B cell (primary cell): ENCODE measurements around the gene RSRC2. TPM values are rescaled to one million over a fixed set of nuclear protein-coding genes. Genes with fewer than 3 reads are reported as not detected.
"Not testable (repeated sequence)": the region's sequence is repeated elsewhere in the genome, so short reads cannot be mapped to it uniquely, and the experiment has no call there.

Experiments
- ATAC-seq: fragments of 200-7000 bp; cut with Tn5 transposase; one replicate; pipeline ENCODE4 v1.10.0; 2021; ENCODE audit warnings: low read depth, mild to moderate bottlenecking, moderate number of reproducible peaks, moderate library complexity
- CTCF ChIA-PET: fragments of 350-600 bp; sonication (Branson Sonifier 250); formaldehyde crosslinking; loops from one replicate; lab custom pipeline; 2021; ENCODE audit warnings: antibody characterized with exemption, inconsistent platforms; lab: Charles Lee
- POLR2A ChIA-PET: fragments of 350-600 bp; sonication (Branson Sonifier 250); formaldehyde crosslinking; loops from one replicate; lab custom pipeline; 2021; ENCODE audit warnings: antibody characterized with exemption; lab: Charles Lee
- DNase-seq: peaks from one replicate; pipeline ENCODE4 v3.0.0; 2013
- H2AFZ ChIP-seq: 2 replicates; pipeline ENCODE4 v1.6.1; 2012; ENCODE audit warnings: mild to moderate bottlenecking, low read depth, low read length; ENCODE audit not compliant: insufficient read depth, poor library complexity, severe bottlenecking
- H3K27ac ChIP-seq, 2 donors: 1 replicate in 1 of 2; 2 replicates in 1 of 2; pipeline ENCODE4 v1.5.1; 2012 to 2013; ENCODE audit warnings: low read length in 2 of 2, mild to moderate bottlenecking in 2 of 2, moderate library complexity in 1 of 2
- H3K27me3 ChIP-seq, 4 experiments: fragments of 200-600 bp in 1 of 4; sonication (generic) in 1 of 4; replicated peaks in 1 of 4; 1 replicate in 2 of 4; 2 replicates in 2 of 4; pipeline versions ENCODE4 v1.6.1 to v1.7.0; 2013 to 2016; ENCODE audit warnings: low read length in 3 of 4, mild to moderate bottlenecking in 2 of 4, mixed read lengths in 1 of 4, moderate library complexity in 1 of 4; ENCODE audit not compliant: insufficient read depth in 4 of 4, control insufficient read depth in 3 of 4; ENCODE audit errors: control extremely low read depth in 1 of 4
- H3K36me3 ChIP-seq, 2 experiments: replicated peaks in 1 of 2; 1 replicate in 1 of 2; 2 replicates in 1 of 2; pipeline versions ENCODE4 v1.6.1 to v1.7.1; 2013; ENCODE audit warnings: low read length in 1 of 2; ENCODE audit not compliant: insufficient read depth in 2 of 2, control insufficient read depth in 1 of 2; ENCODE audit errors: control extremely low read depth in 1 of 2, extremely low read depth in 1 of 2
- H3K4me1 ChIP-seq, 2 donors: fragments of 200-600 bp in 1 of 2; sonication (generic) in 1 of 2; 1 replicate in 1 of 2; 2 replicates in 1 of 2; pipeline versions ENCODE4 v1.5.1 to v1.6.1; 2013 to 2017; ENCODE audit warnings: low read length in 2 of 2; ENCODE audit not compliant: control insufficient read depth in 2 of 2, insufficient read depth in 2 of 2
- H3K4me2 ChIP-seq: replicated peaks from 2 replicates; pipeline ENCODE3; 2012; ENCODE audit warnings: mild to moderate bottlenecking, low read depth, low read length; ENCODE audit not compliant: poor library complexity, severe bottlenecking
- H3K4me3 ChIP-seq, 5 experiments: fragments of 200-600 bp in 1 of 5; sonication (generic) in 1 of 5; 1 replicate in 3 of 5; 2 replicates in 2 of 5; pipeline versions ENCODE4 v1.5.1 to v1.7.0; 2011 to 2016; ENCODE audit warnings: low read length in 4 of 5, mild to moderate bottlenecking in 4 of 5, low read depth in 2 of 5, control low read depth in 1 of 5, moderate library complexity in 1 of 5; ENCODE audit not compliant: insufficient read depth in 1 of 5; ENCODE audit errors: control extremely low read depth in 1 of 5, extremely low read depth in 1 of 5
- H3K79me2 ChIP-seq: fragments of 200-600 bp; sonication (generic); one replicate; pipeline ENCODE4 v1.6.0; 2016; ENCODE audit warnings: low read length; ENCODE audit not compliant: control insufficient read depth, insufficient read depth
- H3K9ac ChIP-seq: fragments of 200-600 bp; sonication (generic); 2 replicates; pipeline ENCODE4 v1.6.1; 2017; ENCODE audit warnings: mild to moderate bottlenecking, low read length, moderate library complexity
- H3K9me3 ChIP-seq, 3 donors: one replicate each; pipeline versions ENCODE4 v1.6.1 to v1.7.1; 2013; ENCODE audit warnings: low read length in 2 of 3; ENCODE audit not compliant: control insufficient read depth in 2 of 3, insufficient read depth in 1 of 3; ENCODE audit errors: control extremely low read depth in 1 of 3
- H4K20me1 ChIP-seq: 2 replicates; pipeline ENCODE4 v1.6.0; 2012; ENCODE audit warnings: mild to moderate bottlenecking, low read length; ENCODE audit not compliant: insufficient read depth, control insufficient read depth, poor library complexity, severe bottlenecking
- H3K27ac Mint-ChIP-seq: one replicate; pipeline ENCODE4 v1.8.0; 2021; ENCODE audit warnings: mixed read lengths
- H3K27me3 Mint-ChIP-seq: one replicate; pipeline ENCODE4 v1.8.0; 2021; ENCODE audit warnings: mixed read lengths
- H3K4me1 Mint-ChIP-seq: one replicate; pipeline ENCODE4 v1.8.0; 2021; ENCODE audit warnings: mixed read lengths
- H3K4me3 Mint-ChIP-seq: one replicate; pipeline ENCODE4 v1.8.0; 2021; ENCODE audit warnings: mixed read lengths
- H3K9me3 Mint-ChIP-seq: one replicate; pipeline ENCODE4 v1.8.0; 2022; ENCODE audit warnings: mixed read lengths; ENCODE audit not compliant: insufficient read depth
- EZH2 ChIP-seq: IDR thresholded peaks from 2 replicates; pipeline ENCODE4 v1.6.1; 2012; ENCODE audit warnings: borderline replicate concordance, low read depth, mild to moderate bottlenecking, moderate library complexity, low read length; ENCODE audit not compliant: insufficient read depth, poor library complexity, severe bottlenecking
- WGBS: methylation state at CpG from one replicate; pipeline ENCODE4 v1.1.5; 2013; ENCODE audit warnings: missing lambda C conversion rate; ENCODE audit not compliant: insufficient coverage; 5-methylcytosine and 5-hydroxymethylcytosine counted together
- intact Hi-C: fragments of 100-400 bp; cut with micrococcal nuclease; formaldehyde crosslinking; loops from one replicate; pipeline ENCODE4 v1.10.0; 2022
- polyA plus RNA-seq: library from polyadenylated mRNA; depleted of rRNA; stranded (reverse); fragments of >200 nt; gene quantifications from 2 replicates; pipeline ENCODE4 v1.2.3, GENCODE V29; 2012
- total RNA-seq, 2 donors: library from RNA; stranded (reverse); fragments of 120-200 nt in 1 of 2; gene quantifications; 1 replicate in 1 of 2; 2 replicates in 1 of 2; pipeline versions ENCODE4 v1.2.3 to v1.2.4, GENCODE V29; 2013 to 2022
- TF ChIP-seq, protein P1 (sequence below): fragments of 200-600 bp; IDR thresholded peaks from one replicate; pipeline ENCODE4 v1.8.0; 2022; ENCODE audit warnings: antibody characterized with exemption, mild to moderate bottlenecking

The RSRC2 gene
- total and polyA plus RNA-seq, 2 donors (not counting 1 experiment from before 2014, with no cell fraction given) = 56.2 to 151 TPM

DNA sequence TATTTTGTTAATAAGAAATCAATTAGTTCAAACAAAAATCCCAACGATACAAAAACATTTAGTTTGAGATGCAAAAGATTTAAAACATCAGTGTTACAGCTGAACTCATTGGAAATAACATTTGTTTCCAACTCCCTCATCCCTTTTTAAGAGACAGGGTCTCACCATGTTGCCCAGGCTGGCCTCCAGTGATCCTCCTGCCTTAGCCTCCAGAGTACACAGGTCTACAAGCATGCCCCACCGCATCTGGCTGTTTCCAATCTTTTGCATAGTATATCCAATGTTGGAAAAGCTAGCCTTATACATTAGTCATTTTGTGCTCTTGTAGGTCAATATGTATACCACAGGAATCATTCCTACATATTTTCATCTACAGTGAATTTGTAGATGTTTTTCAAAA, 11.5 kb downstream of the RSRC2 start:
- H3K27me3 ChIP-seq = no peaks in the 10 kb centered on the region
- Mint-ChIP-seq H3K9me3 (no peaks in the 10 kb centered on the region), H3K27ac (no peak overlapping the region), H3K27me3 (no peaks in the 10 kb centered on the region), H3K4me3 (no peak overlapping the region), H3K4me1 (peaks cover 4% of the 10 kb centered on the region)
- no peak for DNase-seq
- intact Hi-C loops = no loop called here
- 100% methylated on average over 1 of the region's 2 CpGs for WGBS
- no peaks in the 10 kb centered on the region for H3K4me1 ChIP-seq
- peaks cover 21 to 91% of the 10 kb centered on the region in 2 experiments for H3K36me3 ChIP-seq
- no peak overlapping the region for H3K9ac ChIP-seq
- no peaks in the 10 kb centered on the region for H3K9me3 ChIP-seq
- no peak overlapping the region for H3K4me2 ChIP-seq
- ChIA-PET POLR2A (no interaction called here), CTCF (interaction anchor here (0.6 kb wide), 1 partner anchor 268 kb away, joined by 3 read pairs; no protein-coding TSS in a partner anchor)
- H2AFZ ChIP-seq = no peak overlapping the region
- no peak overlapping the region for H3K4me3 ChIP-seq
- no peak for TF ChIP-seq EZH2
- TF ChIP-seq, protein P1, sequence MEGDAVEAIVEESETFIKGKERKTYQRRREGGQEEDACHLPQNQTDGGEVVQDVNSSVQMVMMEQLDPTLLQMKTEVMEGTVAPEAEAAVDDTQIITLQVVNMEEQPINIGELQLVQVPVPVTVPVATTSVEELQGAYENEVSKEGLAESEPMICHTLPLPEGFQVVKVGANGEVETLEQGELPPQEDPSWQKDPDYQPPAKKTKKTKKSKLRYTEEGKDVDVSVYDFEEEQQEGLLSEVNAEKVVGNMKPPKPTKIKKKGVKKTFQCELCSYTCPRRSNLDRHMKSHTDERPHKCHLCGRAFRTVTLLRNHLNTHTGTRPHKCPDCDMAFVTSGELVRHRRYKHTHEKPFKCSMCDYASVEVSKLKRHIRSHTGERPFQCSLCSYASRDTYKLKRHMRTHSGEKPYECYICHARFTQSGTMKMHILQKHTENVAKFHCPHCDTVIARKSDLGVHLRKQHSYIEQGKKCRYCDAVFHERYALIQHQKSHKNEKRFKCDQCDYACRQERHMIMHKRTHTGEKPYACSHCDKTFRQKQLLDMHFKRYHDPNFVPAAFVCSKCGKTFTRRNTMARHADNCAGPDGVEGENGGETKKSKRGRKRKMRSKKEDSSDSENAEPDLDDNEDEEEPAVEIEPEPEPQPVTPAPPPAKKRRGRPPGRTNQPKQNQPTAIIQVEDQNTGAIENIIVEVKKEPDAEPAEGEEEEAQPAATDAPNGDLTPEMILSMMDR = no peak
- peaks cover 71% of the 10 kb centered on the region for H4K20me1 ChIP-seq
- H3K79me2 ChIP-seq = peaks cover 77% of the 10 kb centered on the region
- no peak for ATAC-seq
- no peak overlapping the region for H3K27ac ChIP-seq

DNA sequence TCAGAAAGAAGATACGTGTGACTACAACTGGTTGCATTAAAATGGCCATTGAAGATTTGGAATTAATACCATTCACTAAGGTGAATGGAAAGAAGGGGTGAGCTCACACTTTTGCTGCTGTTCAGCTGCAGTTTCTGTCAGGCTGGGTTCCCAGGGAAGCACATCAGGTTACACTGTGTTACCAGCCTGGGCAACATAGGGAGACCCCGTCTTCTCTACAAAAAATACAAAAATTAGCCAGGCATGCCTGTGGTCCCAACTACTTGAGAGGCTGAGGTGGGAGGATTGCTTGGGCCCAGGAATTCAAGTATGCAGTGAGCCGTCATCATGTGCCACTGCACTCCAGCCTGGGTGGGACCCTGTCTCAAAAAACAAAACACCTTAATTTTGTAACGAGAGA, 13.1 kb downstream of the RSRC2 start:
- no peaks in the 10 kb centered on the region for H3K27me3 ChIP-seq
- TF ChIP-seq, protein P1 = no peak
- no peak for TF ChIP-seq EZH2
- no peaks in the 10 kb centered on the region for H3K9me3 ChIP-seq
- H3K4me3 Mint-ChIP-seq = no peak overlapping the region
- no peak overlapping the region for H3K4me3 ChIP-seq
- intact Hi-C loops = no loop called here
- H3K27ac Mint-ChIP-seq = no peak overlapping the region
- H3K4me1 ChIP-seq = no peaks in the 10 kb centered on the region
- no CpG with 5 or more reads among the region's 4 CpGs for WGBS
- no peaks in the 10 kb centered on the region for H3K9me3 Mint-ChIP-seq
- DNase-seq (no peak), ATAC-seq (no peak)
- ChIA-PET CTCF (interaction anchor here (1.4 to 1.5 kb wide), 2 partner anchors 10 to 114 kb away, joined by 3 to 8 read pairs; no protein-coding TSS in a partner anchor), POLR2A (interaction anchor here (1.1 kb wide), 1 partner anchor 11 kb away, joined by 3 read pairs; no protein-coding TSS in a partner anchor)
- H3K36me3 ChIP-seq = peaks cover 16 to 92% of the 10 kb centered on the region in 2 experiments
- H4K20me1 ChIP-seq = peaks cover 69% of the 10 kb centered on the region
- H3K4me1 Mint-ChIP-seq = no peaks in the 10 kb centered on the region
- H3K9ac ChIP-seq = no peak overlapping the region
- no peak overlapping the region for H3K4me2 ChIP-seq
- no peaks in the 10 kb centered on the region for H3K27me3 Mint-ChIP-seq
- no peak overlapping the region for H2AFZ ChIP-seq
- H3K79me2 ChIP-seq = peaks cover 77% of the 10 kb centered on the region
- H3K27ac ChIP-seq = no peak overlapping the region

DNA sequence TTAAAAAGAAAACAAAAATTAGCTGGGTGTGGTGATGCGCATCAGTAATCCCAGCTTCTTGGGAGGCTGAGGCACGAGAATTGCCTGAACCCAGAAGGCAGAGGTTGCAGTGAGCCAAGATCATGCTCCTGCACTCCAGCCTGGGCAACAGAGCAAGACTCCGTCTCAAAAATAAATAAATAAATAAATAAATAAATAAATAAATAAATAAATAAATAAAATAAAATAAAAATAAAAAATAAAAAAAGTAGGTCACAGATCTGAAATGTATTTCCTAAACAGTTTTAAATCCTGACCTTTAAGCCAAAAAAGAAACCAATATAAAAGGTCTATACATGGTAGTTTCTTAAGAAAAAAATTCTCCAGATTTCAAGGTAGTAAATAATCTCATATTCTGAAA, 13.7 kb downstream of the RSRC2 start:
- Histone ChIP-seq H3K79me2 (peaks cover 77% of the 10 kb centered on the region), H4K20me1 (peaks cover 69% of the 10 kb centered on the region), H3K36me3 (peaks cover 14 to 93% of the 10 kb centered on the region in 2 experiments)
- H2AFZ ChIP-seq, ATAC-seq, H3K4me3 ChIP-seq, H3K9ac ChIP-seq, H3K4me1 Mint-ChIP-seq, H3K9me3 Mint-ChIP-seq, H3K4me1 ChIP-seq, intact Hi-C loops, DNase-seq, H3K27ac ChIP-seq, H3K4me2 ChIP-seq, H3K27me3 ChIP-seq, H3K4me3 Mint-ChIP-seq, H3K27me3 Mint-ChIP-seq, H3K27ac Mint-ChIP-seq, H3K9me3 ChIP-seq: not testable (repeated sequence)
- no CpG with 5 or more reads among the region's 3 CpGs for WGBS
- ChIA-PET POLR2A (interaction anchor here (1.1 kb wide), 1 partner anchor 10 kb away, joined by 3 read pairs; no protein-coding TSS in a partner anchor), CTCF (interaction anchor here (1.3 to 1.5 kb wide), 3 partner anchors 10 to 113 kb away, joined by 3 to 8 read pairs (median 3); no protein-coding TSS in a partner anchor)
